Right lobe of liver (tissue), 4 donors: Measurements from ENCODE around the gene SYP.

Experiments
- CTCF ChIP-seq, 4 donors: fragments of 200-600 bp in 3 of 4; fragments of 450-650 bp in 1 of 4; IDR thresholded peaks; one replicate each; pipeline versions ENCODE4 v1.5.1 to v1.8.0; 2016 to 2022; ENCODE audit warnings: antibody characterized with exemption in 4 of 4, mild to moderate bottlenecking in 2 of 4
- POLR2A ChIP-seq: fragments of 450-650 bp; IDR thresholded peaks from one replicate; pipeline ENCODE4 v1.6.1; 2017; ENCODE audit warnings: antibody characterized with exemption, mild to moderate bottlenecking
- donor health status: DM: no; HTN: no; CAD: no.
- donor health status: DM: no; HTN: no; CAD: no.
- donor health status: DM: no; HTN: yes; CAD: no.

- no peak for TF ChIP-seq CTCF (IDR thresholded peaks at IDR 0.05)
- no peak for TF ChIP-seq POLR2A
Measured at GRCh38 chrX:49172280-49172780, 27.7 kb downstream of the SYP start.
